ENCODE results near the gene GNAZ. TPM values are rescaled to one million over a fixed set of nuclear protein-coding genes. Genes with fewer than 3 reads are reported as not detected.

GNAZ gene
- total and polyA plus RNA-seq, 9 donors: 7.2 to 40.8 (median 15.3) TPM

- WGBS, 3 donors: 85 to 89% (median 89%) methylated on average over 15 of the region's 15 CpGs
- H3K9me3 ChIP-seq: no peaks in the 10 kb centered on the region
- H3K27me3 ChIP-seq: no peaks in the 10 kb centered on the region
- H3K4me3 ChIP-seq: no peak overlapping the region
- H3K4me1 ChIP-seq (ENCODE audit: insufficient read depth): peaks cover 11% of the 10 kb centered on the region
- H3K36me3 ChIP-seq: no peaks in the 10 kb centered on the region
- TF ChIP-seq EP300 (IDR thresholded peaks at IDR 0.05): no peak
- no peak for TF ChIP-seq POLR2A (IDR thresholded peaks at IDR 0.05)
- TF ChIP-seq CTCF (IDR thresholded peaks at IDR 0.05): no peak
- no peak for DNase-seq
- intact Hi-C loops (cut with DNase I): no loop called here
- H3K27ac ChIP-seq: no peak overlapping the region
These were observed 40.7 kb downstream of the GNAZ start for GRCh38 chr22:23110922-23111527.

- peaks cover 11% of the 10 kb centered on the region for H3K4me1 ChIP-seq (ENCODE audit: insufficient read depth)
These were observed 42.2 kb downstream of the GNAZ start for GRCh38 chr22:23112472-23113012.

GRCh38 chr22:23113067-23113846 lies 42.9 kb downstream of the GNAZ start:
- no peaks in the 10 kb centered on the region for H3K36me3 ChIP-seq
- H3K4me3 ChIP-seq: no peak overlapping the region

More at GRCh38 chr22:23112472-23113012, 42.2 kb downstream of the GNAZ start:
- Histone ChIP-seq H3K36me3 (no peaks in the 10 kb centered on the region), H3K27me3 (no peaks in the 10 kb centered on the region), H3K27ac (peak overlapping the region; percentile 30 to 57), H3K4me3 (no peak overlapping the region), H3K9me3 (no peaks in the 10 kb centered on the region)
- intact Hi-C loops (cut with DNase I): no loop called here
- WGBS, 3 donors: 72 to 87% (median 87%) methylated on average over 9 of the region's 9 CpGs
- no peak for DNase-seq
- TF ChIP-seq EP300 (IDR thresholded peaks at IDR 0.05) (no peak), POLR2A (IDR thresholded peaks at IDR 0.05) (no peak), CTCF (IDR thresholded peaks at IDR 0.05) (no peak)

More at GRCh38 chr22:23113067-23113846, 42.9 kb downstream of the GNAZ start:
- TF ChIP-seq EP300 (IDR thresholded peaks at IDR 0.05) (no peak), POLR2A (IDR thresholded peaks at IDR 0.05) (no peak), CTCF (IDR thresholded peaks at IDR 0.05) (no peak)
- Histone ChIP-seq H3K27ac (peak overlapping the region; percentile 30 to 57), H3K4me1 (ENCODE audit: insufficient read depth) (peaks cover 11% of the 10 kb centered on the region), H3K27me3 (no peaks in the 10 kb centered on the region), H3K9me3 (no peaks in the 10 kb centered on the region)
- DNase-seq: peak; percentile 47 to 88 (median 77)
- intact Hi-C loops (cut with DNase I): no loop called here
- WGBS, 3 donors: 50 to 62% (median 56%) methylated on average over 14 of the region's 14 CpGs

Measured in ovary (tissue), 9 donors.